Measurements from ENCODE around the gene CCNL1.
A peak's percentile ranks its signal among the peaks of the same experiment; 100 is the strongest.

The CCNL1 gene

GRCh38 chr3:157119369-157119951, 40.5 kb downstream of the CCNL1 start:
- H3K23ac ChIP-seq (ENCODE audit: low read length) = no peak overlapping the region
- peak overlapping the region; percentile 85 for H3K18ac ChIP-seq (ENCODE audit: low read length)
- no CpG with 5 or more reads among the region's 7 CpGs for WGBS (ENCODE audit: extremely low coverage, insufficient coverage, low lambda C conversion rate)
- no peak overlapping the region for H4K5ac ChIP-seq (ENCODE audit: low read length)
- H3K4me1 ChIP-seq (ENCODE audit: control insufficient read depth, low read depth, low read length) = peaks cover 3% of the 10 kb centered on the region
- no peaks in the 10 kb centered on the region for H3K79me2 ChIP-seq (ENCODE audit: control insufficient read depth, insufficient read depth, low read length)
- peak; percentile 21 for DNase-seq
- peak overlapping the region; percentile 64 for H2BK15ac ChIP-seq (replicated peaks; ENCODE audit: low read depth)
- H2AK5ac ChIP-seq (ENCODE audit: low read length) = no peak overlapping the region
- no peak overlapping the region for H3K27ac ChIP-seq (ENCODE audit: low read depth, low read length)
- H2BK5ac ChIP-seq (ENCODE audit: low read length) = no peak overlapping the region
- H3K4ac ChIP-seq (ENCODE audit: low read depth, low read length) = peak overlapping the region; percentile 4
- no peak overlapping the region for H2BK120ac ChIP-seq (ENCODE audit: low read depth, low read length)
- H4K8ac ChIP-seq (ENCODE audit: low read depth, low read length) = no peak overlapping the region
- H3K9ac ChIP-seq (ENCODE audit: low read length) = no peak overlapping the region
- H3K4me2 ChIP-seq (ENCODE audit: low read length) = no peak overlapping the region
- H3K4me3 ChIP-seq (ENCODE audit: low read length) = no peak overlapping the region
- H3K36me3 ChIP-seq (ENCODE audit: control insufficient read depth, insufficient read depth, low read length) = no peaks in the 10 kb centered on the region
- no peak overlapping the region for H3K56ac ChIP-seq (ENCODE audit: low read length)
- no peaks in the 10 kb centered on the region for H3K79me1 ChIP-seq (ENCODE audit: low read length)
- H3K27me3 ChIP-seq (ENCODE audit: insufficient read depth, low read length, poor library complexity) = no peaks in the 10 kb centered on the region

GRCh38 chr3:157117875-157118654, 41.9 kb downstream of the CCNL1 start:
- Histone ChIP-seq H2BK15ac (replicated peaks; ENCODE audit: low read depth) (peak overlapping the region; percentile 89), H3K23ac (ENCODE audit: low read length) (no peak overlapping the region), H4K8ac (ENCODE audit: low read depth, low read length) (no peak overlapping the region), H3K27ac (ENCODE audit: low read depth, low read length) (no peak overlapping the region), H3K79me1 (ENCODE audit: low read length) (no peaks in the 10 kb centered on the region), H3K56ac (ENCODE audit: low read length) (no peak overlapping the region), H3K36me3 (ENCODE audit: control insufficient read depth, insufficient read depth, low read length) (no peaks in the 10 kb centered on the region), H3K4ac (ENCODE audit: low read depth, low read length) (peak overlapping the region; percentile 70), H3K4me3 (ENCODE audit: low read length) (no peak overlapping the region), H3K9ac (ENCODE audit: low read length) (no peak overlapping the region), H3K4me2 (ENCODE audit: low read length) (no peak overlapping the region), H3K18ac (ENCODE audit: low read length) (no peak overlapping the region), H4K5ac (ENCODE audit: low read length) (no peak overlapping the region), H2BK5ac (ENCODE audit: low read length) (no peak overlapping the region), H3K79me2 (ENCODE audit: control insufficient read depth, insufficient read depth, low read length) (no peaks in the 10 kb centered on the region), H2BK120ac (ENCODE audit: low read depth, low read length) (peak overlapping the region; percentile 54), H3K27me3 (ENCODE audit: insufficient read depth, low read length, poor library complexity) (no peaks in the 10 kb centered on the region), H2AK5ac (ENCODE audit: low read length) (no peak overlapping the region), H3K4me1 (ENCODE audit: control insufficient read depth, low read depth, low read length) (peaks cover 3% of the 10 kb centered on the region)
- no CpG with 5 or more reads among the region's 4 CpGs for WGBS (ENCODE audit: extremely low coverage, insufficient coverage, low lambda C conversion rate)
- peak; percentile 40 for DNase-seq

- no peak for DNase-seq
- no peak overlapping the region for H3K18ac ChIP-seq (ENCODE audit: low read length)
- H3K36me3 ChIP-seq (ENCODE audit: control insufficient read depth, insufficient read depth, low read length) = no peaks in the 10 kb centered on the region
- H3K56ac ChIP-seq (ENCODE audit: low read length) = no peak overlapping the region
- H4K8ac ChIP-seq (ENCODE audit: low read depth, low read length) = no peak overlapping the region
- no peak overlapping the region for H3K23ac ChIP-seq (ENCODE audit: low read length)
- peaks cover 3% of the 10 kb centered on the region for H3K4me1 ChIP-seq (ENCODE audit: control insufficient read depth, low read depth, low read length)
- no peaks in the 10 kb centered on the region for H3K79me1 ChIP-seq (ENCODE audit: low read length)
- no peaks in the 10 kb centered on the region for H3K27me3 ChIP-seq (ENCODE audit: insufficient read depth, low read length, poor library complexity)
- H3K79me2 ChIP-seq (ENCODE audit: control insufficient read depth, insufficient read depth, low read length) = no peaks in the 10 kb centered on the region
- H2BK15ac ChIP-seq (replicated peaks; ENCODE audit: low read depth) = no peak overlapping the region
- H2BK120ac ChIP-seq (ENCODE audit: low read depth, low read length) = no peak overlapping the region
- H2AK5ac ChIP-seq (ENCODE audit: low read length) = no peak overlapping the region
- H4K5ac ChIP-seq (ENCODE audit: low read length) = no peak overlapping the region
- no peak overlapping the region for H3K4me2 ChIP-seq (ENCODE audit: low read length)
- no peak overlapping the region for H3K27ac ChIP-seq (ENCODE audit: low read depth, low read length)
- H2BK5ac ChIP-seq (ENCODE audit: low read length) = no peak overlapping the region
- H3K9ac ChIP-seq (ENCODE audit: low read length) = no peak overlapping the region
- H3K4ac ChIP-seq (ENCODE audit: low read depth, low read length) = no peak overlapping the region
- no peak overlapping the region for H3K4me3 ChIP-seq (ENCODE audit: low read length)
- WGBS (ENCODE audit: extremely low coverage, insufficient coverage, low lambda C conversion rate) = no CpG with 5 or more reads among the region's 3 CpGs
Observed at GRCh38 chr3:157117206-157117605, 42.7 kb downstream of the CCNL1 start.

- no peak for DNase-seq
- H3K27ac ChIP-seq (ENCODE audit: low read depth, low read length) = no peak overlapping the region
- H3K79me2 ChIP-seq (ENCODE audit: control insufficient read depth, insufficient read depth, low read length) = no peaks in the 10 kb centered on the region
- no peak overlapping the region for H3K4me3 ChIP-seq (ENCODE audit: low read length)
- H3K4me2 ChIP-seq (ENCODE audit: low read length) = no peak overlapping the region
- H2AK5ac ChIP-seq (ENCODE audit: low read length) = no peak overlapping the region
- H4K8ac ChIP-seq (ENCODE audit: low read depth, low read length) = no peak overlapping the region
- H3K4me1 ChIP-seq (ENCODE audit: control insufficient read depth, low read depth, low read length) = peaks cover 3% of the 10 kb centered on the region
- no peak overlapping the region for H3K23ac ChIP-seq (ENCODE audit: low read length)
- no peak overlapping the region for H3K9ac ChIP-seq (ENCODE audit: low read length)
- H3K36me3 ChIP-seq (ENCODE audit: control insufficient read depth, insufficient read depth, low read length) = no peaks in the 10 kb centered on the region
- no peak overlapping the region for H2BK120ac ChIP-seq (ENCODE audit: low read depth, low read length)
- no peak overlapping the region for H2BK15ac ChIP-seq (replicated peaks; ENCODE audit: low read depth)
- no CpG with 5 or more reads among the region's 4 CpGs for whole genome bisulfite sequencing (ENCODE audit: extremely low coverage, insufficient coverage, low lambda C conversion rate)
- H3K79me1 ChIP-seq (ENCODE audit: low read length) = no peaks in the 10 kb centered on the region
- peak overlapping the region; percentile 12 for H3K56ac ChIP-seq (ENCODE audit: low read length)
- no peak overlapping the region for H2BK5ac ChIP-seq (ENCODE audit: low read length)
- H3K4ac ChIP-seq (ENCODE audit: low read depth, low read length) = peak overlapping the region; percentile 37
- no peak overlapping the region for H3K18ac ChIP-seq (ENCODE audit: low read length)
- H3K27me3 ChIP-seq (ENCODE audit: insufficient read depth, low read length, poor library complexity) = no peaks in the 10 kb centered on the region
- H4K5ac ChIP-seq (ENCODE audit: low read length) = no peak overlapping the region
Observed at GRCh38 chr3:157116017-157116416, 43.9 kb downstream of the CCNL1 start.

- H3K4me1 ChIP-seq (ENCODE audit: control insufficient read depth, low read depth, low read length) = peaks cover 3% of the 10 kb centered on the region
- H4K8ac ChIP-seq (ENCODE audit: low read depth, low read length) = no peak overlapping the region
- DNase-seq = peak; percentile 67
- H3K18ac ChIP-seq (ENCODE audit: low read length) = no peak overlapping the region
- no peak overlapping the region for H3K4me2 ChIP-seq (ENCODE audit: low read length)
- H3K36me3 ChIP-seq (ENCODE audit: control insufficient read depth, insufficient read depth, low read length) = no peaks in the 10 kb centered on the region
- H3K79me2 ChIP-seq (ENCODE audit: control insufficient read depth, insufficient read depth, low read length) = no peaks in the 10 kb centered on the region
- no CpG with 5 or more reads among the region's 10 CpGs for WGBS (ENCODE audit: extremely low coverage, insufficient coverage, low lambda C conversion rate)
- no peak overlapping the region for H2BK120ac ChIP-seq (ENCODE audit: low read depth, low read length)
- no peak overlapping the region for H4K5ac ChIP-seq (ENCODE audit: low read length)
- H3K79me1 ChIP-seq (ENCODE audit: low read length) = no peaks in the 10 kb centered on the region
- H3K9ac ChIP-seq (ENCODE audit: low read length) = no peak overlapping the region
- no peak overlapping the region for H2BK5ac ChIP-seq (ENCODE audit: low read length)
- H3K27me3 ChIP-seq (ENCODE audit: insufficient read depth, low read length, poor library complexity) = no peaks in the 10 kb centered on the region
- H3K56ac ChIP-seq (ENCODE audit: low read length) = peak overlapping the region; percentile 10
- H2AK5ac ChIP-seq (ENCODE audit: low read length) = no peak overlapping the region
- no peak overlapping the region for H3K4me3 ChIP-seq (ENCODE audit: low read length)
- H2BK15ac ChIP-seq (replicated peaks; ENCODE audit: low read depth) = no peak overlapping the region
- H3K4ac ChIP-seq (ENCODE audit: low read depth, low read length) = no peak overlapping the region
- H3K23ac ChIP-seq (ENCODE audit: low read length) = no peak overlapping the region
- no peak overlapping the region for H3K27ac ChIP-seq (ENCODE audit: low read depth, low read length)
Observed at GRCh38 chr3:157115069-157116006, 44.6 kb downstream of the CCNL1 start.

Measured in mesendoderm (in vitro differentiated cells).